SK-N-SH treated with all-trans-retinoic acid at 6 μM for 48 hours (cell line): Measurements from ENCODE around the gene WDR90.
A peak's percentile ranks its signal among the peaks of the same experiment; 100 is the strongest.

Experiments used
- ATAC-seq: fragments of 200-7000 bp; cut with Tn5 transposase; 3 replicates; pipeline ENCODE4 v1.9.1; 2020; ENCODE audit warnings: mild to moderate bottlenecking, moderate library complexity
- ARNTL ChIP-seq: fragments of 450-650 bp; formaldehyde crosslinking; IDR thresholded peaks from 2 replicates; pipeline ENCODE4 v1.5.0; 2020; ENCODE audit warnings: low read depth, mild to moderate bottlenecking, moderate library complexity, borderline replicate concordance
- CSDC2 ChIP-seq: fragments of 250-450 bp; sonication (Bioruptor Pico); IDR thresholded peaks from 2 replicates; pipeline ENCODE4 v1.5.0; 2020; ENCODE audit warnings: mild to moderate bottlenecking, moderate library complexity
- ESRRG ChIP-seq: fragments of 250-450 bp; sonication (Bioruptor Pico); IDR thresholded peaks from 2 replicates; pipeline ENCODE4 v1.6.1; 2021; ENCODE audit warnings: mild to moderate bottlenecking
- GLIS3 ChIP-seq: fragments of 250-450 bp; sonication (Bioruptor Pico); IDR thresholded peaks from 2 replicates; pipeline ENCODE4 v1.5.0; 2020; ENCODE audit warnings: mild to moderate bottlenecking, moderate library complexity
- ISL1 ChIP-seq: fragments of 250-450 bp; sonication (Bioruptor Pico); IDR thresholded peaks from 2 replicates; pipeline ENCODE4 v2.1.2; 2022; ENCODE audit warnings: mild to moderate bottlenecking, moderate library complexity
- PPARA ChIP-seq: fragments of 250-450 bp; sonication (Bioruptor Pico); IDR thresholded peaks from 2 replicates; pipeline ENCODE4 v1.5.0; 2020; ENCODE audit warnings: mild to moderate bottlenecking, borderline replicate concordance
- RARB ChIP-seq: fragments of 250-450 bp; sonication (Bioruptor Pico); IDR thresholded peaks from 2 replicates; pipeline ENCODE4 v1.8.0; 2021; ENCODE audit warnings: mild to moderate bottlenecking, moderate library complexity
- SNAI2 ChIP-seq: fragments of 250-450 bp; sonication (Bioruptor Pico); IDR thresholded peaks from 2 replicates; pipeline ENCODE4 v1.5.0; 2020; ENCODE audit warnings: mild to moderate bottlenecking, moderate library complexity
- TCF4 ChIP-seq: fragments of 250-450 bp; sonication (Bioruptor Pico); IDR thresholded peaks from 2 replicates; pipeline ENCODE4 v1.8.0; 2021; ENCODE audit warnings: mild to moderate bottlenecking, moderate library complexity, borderline replicate concordance
- TOX ChIP-seq: fragments of 250-450 bp; sonication (Bioruptor Pico); IDR thresholded peaks from 2 replicates; pipeline ENCODE4 v1.8.0; 2021; ENCODE audit warnings: mild to moderate bottlenecking, moderate library complexity, borderline replicate concordance
- ZC3H10 ChIP-seq: fragments of 250-450 bp; sonication (Bioruptor Pico); IDR thresholded peaks from 2 replicates; pipeline ENCODE4 v1.5.1; 2021; ENCODE audit warnings: mild to moderate bottlenecking, moderate library complexity
- ZFP3 ChIP-seq: fragments of 250-450 bp; sonication (Bioruptor Pico); IDR thresholded peaks from 2 replicates; pipeline ENCODE4 v1.5.0; 2020; ENCODE audit warnings: mild to moderate bottlenecking, moderate library complexity
- ZFP30 ChIP-seq: fragments of 450-650 bp; formaldehyde crosslinking; IDR thresholded peaks from 2 replicates; pipeline ENCODE4 v1.5.0; 2022; ENCODE audit warnings: mild to moderate bottlenecking, moderate library complexity
- ZNF565 ChIP-seq: fragments of 450-650 bp; formaldehyde crosslinking; conservative IDR thresholded peaks from 2 replicates; pipeline ENCODE4 v1.5.0; 2020; ENCODE audit warnings: low read depth, mild to moderate bottlenecking, moderate library complexity
- ZNF70 ChIP-seq: fragments of 450-650 bp; formaldehyde crosslinking; IDR thresholded peaks from 2 replicates; pipeline ENCODE4 v1.5.0; 2020; ENCODE audit warnings: mild to moderate bottlenecking, moderate library complexity
- ZNF8 ChIP-seq: fragments of 450-650 bp; formaldehyde crosslinking; IDR thresholded peaks from 2 replicates; pipeline ENCODE4 v1.5.0; 2020; ENCODE audit warnings: mild to moderate bottlenecking, moderate library complexity
- TF ChIP-seq, protein P1 (sequence below): fragments of 250-450 bp; sonication (Bioruptor Pico); IDR thresholded peaks from 2 replicates; pipeline ENCODE4 v1.5.1; 2020; ENCODE audit warnings: low read depth, mild to moderate bottlenecking, moderate library complexity
- TF ChIP-seq, protein P2 (sequence below): fragments of 250-450 bp; sonication (Bioruptor Pico); IDR thresholded peaks from 2 replicates; pipeline ENCODE4 v1.8.0; 2020; ENCODE audit warnings: mild to moderate bottlenecking, moderate library complexity, borderline replicate concordance
- TF ChIP-seq, protein P3 (sequence below): fragments of 250-450 bp; sonication (Bioruptor Pico); IDR thresholded peaks from 2 replicates; pipeline ENCODE4 v1.5.1; 2021; ENCODE audit warnings: mild to moderate bottlenecking, moderate library complexity

Gene WDR90

DNA sequence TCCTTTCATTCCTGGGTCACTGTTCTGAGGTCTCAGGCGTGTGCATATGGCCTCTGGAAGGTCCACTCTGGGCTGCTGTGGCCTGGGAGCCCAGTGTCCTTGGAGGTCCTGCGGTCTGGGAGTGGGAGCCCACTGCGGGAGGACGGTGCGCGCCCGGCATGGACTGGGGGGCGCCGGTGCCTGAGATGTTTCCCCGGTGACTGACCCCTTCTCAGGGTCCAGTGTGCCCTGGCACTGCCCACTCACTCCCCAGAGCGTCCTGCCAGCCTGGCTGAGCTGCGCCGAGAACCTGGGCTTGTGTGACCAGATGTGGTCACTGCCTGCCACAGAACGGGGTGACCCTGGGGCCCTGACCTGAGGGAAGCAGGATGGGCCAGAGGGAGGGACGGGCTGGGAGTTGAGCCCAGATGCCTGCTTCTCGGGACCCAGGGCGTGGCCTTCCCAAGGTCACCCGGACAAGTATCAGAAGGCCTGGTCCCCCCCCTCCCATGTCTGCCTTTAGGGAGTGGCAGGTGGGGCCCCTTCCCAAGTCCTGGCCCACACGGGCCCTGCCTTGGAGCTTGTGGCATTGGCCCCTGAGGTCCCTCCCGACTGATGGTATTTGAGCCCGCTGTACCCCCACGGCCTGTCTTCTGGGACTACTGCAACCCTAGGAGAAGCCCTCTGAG is 25.2 kb downstream of the WDR90 start:
- ATAC-seq, result no peak
- TF ChIP-seq TCF4, result no peak
- no peak for TF ChIP-seq ZC3H10
- TF ChIP-seq ZNF70 (CRISPR knock-in tag), result no peak
- TF ChIP-seq PPARA (CRISPR knock-in tag), result no peak
- TF ChIP-seq SNAI2 (CRISPR knock-in tag), result no peak
- TF ChIP-seq RARB, result no peak
- no peak for TF ChIP-seq ISL1 (CRISPR knock-in tag)
- TF ChIP-seq GLIS3 (CRISPR knock-in tag), result no peak
- TF ChIP-seq, protein P1, sequence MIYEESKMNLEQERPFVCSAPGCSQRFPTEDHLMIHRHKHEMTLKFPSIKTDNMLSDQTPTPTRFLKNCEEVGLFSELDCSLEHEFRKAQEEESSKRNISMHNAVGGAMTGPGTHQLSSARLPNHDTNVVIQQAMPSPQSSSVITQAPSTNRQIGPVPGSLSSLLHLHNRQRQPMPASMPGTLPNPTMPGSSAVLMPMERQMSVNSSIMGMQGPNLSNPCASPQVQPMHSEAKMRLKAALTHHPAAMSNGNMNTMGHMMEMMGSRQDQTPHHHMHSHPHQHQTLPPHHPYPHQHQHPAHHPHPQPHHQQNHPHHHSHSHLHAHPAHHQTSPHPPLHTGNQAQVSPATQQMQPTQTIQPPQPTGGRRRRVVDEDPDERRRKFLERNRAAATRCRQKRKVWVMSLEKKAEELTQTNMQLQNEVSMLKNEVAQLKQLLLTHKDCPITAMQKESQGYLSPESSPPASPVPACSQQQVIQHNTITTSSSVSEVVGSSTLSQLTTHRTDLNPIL, result no peak
- TF ChIP-seq ARNTL, result no peak
- no peak for TF ChIP-seq ZNF565 (CRISPR knock-in tag)
- TF ChIP-seq, all 23 proteins: peak for 0

DNA sequence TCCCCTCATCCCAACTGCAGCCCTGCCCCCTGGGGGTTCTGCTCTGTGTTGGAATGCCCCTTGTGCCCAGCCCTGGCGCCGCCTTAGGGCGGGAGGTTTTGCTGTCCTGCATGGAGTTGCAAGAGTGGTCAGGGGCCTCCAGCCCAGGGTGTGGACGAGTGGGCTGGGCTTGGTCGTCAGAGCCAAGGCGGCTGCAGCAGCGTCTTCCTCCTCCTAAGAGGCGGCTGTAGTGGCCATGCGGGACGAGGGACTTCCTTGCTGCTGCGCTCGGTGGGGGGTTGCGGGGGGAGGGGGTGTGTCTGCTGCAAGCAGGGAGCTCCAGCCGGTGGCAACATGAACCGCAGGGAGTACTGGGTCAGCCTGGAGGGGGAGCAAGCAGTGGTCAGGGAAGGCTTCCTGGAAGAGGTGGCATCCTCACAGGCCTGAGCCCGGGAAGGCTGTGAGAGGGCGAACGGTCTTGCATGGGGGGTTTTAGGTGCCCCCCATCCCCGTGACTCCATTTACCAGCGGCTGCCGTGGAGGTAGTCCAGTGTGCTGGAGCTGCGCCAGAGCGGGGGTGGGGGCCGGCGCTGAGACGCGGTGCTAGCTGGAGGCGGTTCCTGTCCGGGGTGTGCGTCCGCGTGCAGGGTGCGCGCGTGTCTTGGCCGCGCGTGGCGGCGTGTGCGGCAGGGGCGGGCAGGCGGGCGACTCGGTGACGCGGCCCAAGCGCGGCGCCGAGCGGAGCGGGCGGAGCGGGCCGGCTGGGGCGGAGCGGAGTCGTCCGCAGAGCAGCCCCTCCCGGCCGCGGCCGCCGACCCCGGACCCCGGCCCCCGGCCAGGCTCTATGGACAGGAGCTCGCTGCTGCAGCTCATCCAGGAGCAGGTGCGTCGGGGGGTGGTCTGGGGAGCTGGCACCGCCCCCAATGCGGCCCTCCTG is 26.1 kb downstream of the WDR90 start, which contains the start of gene RHBDL1:
Gene RHBDL1 (plus strand): TSS at position 704 of the 916 bp plus-strand sequence. CDS start 120 bp downstream, at position 824.
- no peak for ATAC-seq
- TF ChIP-seq CSDC2 (CRISPR knock-in tag), result no peak
- no peak for TF ChIP-seq TOX (CRISPR knock-in tag)
- TF ChIP-seq GLIS3 (CRISPR knock-in tag), result peak; percentile 60; the same call in 1 of the 2 replicates

DNA sequence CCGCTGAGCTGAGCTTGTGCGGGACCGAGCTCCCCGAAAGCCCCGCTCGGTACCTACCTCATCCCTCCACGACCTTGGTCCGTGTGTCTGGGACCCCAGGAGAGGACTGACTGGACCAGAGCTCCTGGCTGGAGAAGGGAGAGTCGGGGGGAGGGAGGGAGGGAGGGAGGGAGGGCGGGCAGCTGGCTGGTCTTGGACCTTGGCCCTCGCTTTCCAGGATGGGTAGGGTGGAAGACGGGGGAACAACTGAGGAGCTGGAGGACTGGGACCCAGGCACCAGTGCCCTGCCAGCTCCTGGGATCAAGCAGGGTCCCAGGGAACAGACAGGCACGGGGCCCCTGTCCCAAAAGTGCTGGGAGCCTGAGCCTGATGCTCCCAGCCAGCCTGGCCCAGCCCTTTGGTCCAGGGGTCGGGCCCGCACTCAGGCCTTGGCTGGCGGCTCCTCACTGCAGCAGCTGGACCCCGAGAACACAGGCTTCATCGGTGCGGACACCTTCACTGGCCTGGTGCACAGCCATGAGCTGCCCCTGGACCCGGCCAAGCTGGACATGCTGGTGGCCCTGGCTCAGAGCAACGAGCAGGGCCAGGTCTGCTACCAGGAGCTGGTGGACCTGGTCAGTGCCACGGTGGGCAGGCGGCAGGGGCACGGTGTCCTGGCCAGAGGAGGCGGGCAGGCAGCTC is 26.9 kb downstream of the WDR90 start:
- ATAC-seq, result no peak
- TF ChIP-seq, protein P1, result no peak
- TF ChIP-seq ZFP3 (CRISPR knock-in tag), result no peak
- TF ChIP-seq, protein P2, sequence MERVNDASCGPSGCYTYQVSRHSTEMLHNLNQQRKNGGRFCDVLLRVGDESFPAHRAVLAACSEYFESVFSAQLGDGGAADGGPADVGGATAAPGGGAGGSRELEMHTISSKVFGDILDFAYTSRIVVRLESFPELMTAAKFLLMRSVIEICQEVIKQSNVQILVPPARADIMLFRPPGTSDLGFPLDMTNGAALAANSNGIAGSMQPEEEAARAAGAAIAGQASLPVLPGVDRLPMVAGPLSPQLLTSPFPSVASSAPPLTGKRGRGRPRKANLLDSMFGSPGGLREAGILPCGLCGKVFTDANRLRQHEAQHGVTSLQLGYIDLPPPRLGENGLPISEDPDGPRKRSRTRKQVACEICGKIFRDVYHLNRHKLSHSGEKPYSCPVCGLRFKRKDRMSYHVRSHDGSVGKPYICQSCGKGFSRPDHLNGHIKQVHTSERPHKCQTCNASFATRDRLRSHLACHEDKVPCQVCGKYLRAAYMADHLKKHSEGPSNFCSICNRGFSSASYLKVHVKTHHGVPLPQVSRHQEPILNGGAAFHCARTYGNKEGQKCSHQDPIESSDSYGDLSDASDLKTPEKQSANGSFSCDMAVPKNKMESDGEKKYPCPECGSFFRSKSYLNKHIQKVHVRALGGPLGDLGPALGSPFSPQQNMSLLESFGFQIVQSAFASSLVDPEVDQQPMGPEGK (CRISPR knock-in tag), result no peak
- no peak for TF ChIP-seq ZNF8 (CRISPR knock-in tag)
- TF ChIP-seq CSDC2 (CRISPR knock-in tag), result no peak
- TF ChIP-seq ZNF565 (CRISPR knock-in tag), result no peak
- no peak for TF ChIP-seq TOX (CRISPR knock-in tag)
- no peak for TF ChIP-seq SNAI2 (CRISPR knock-in tag)
- TF ChIP-seq ARNTL, result no peak
- no peak for TF ChIP-seq RARB

DNA sequence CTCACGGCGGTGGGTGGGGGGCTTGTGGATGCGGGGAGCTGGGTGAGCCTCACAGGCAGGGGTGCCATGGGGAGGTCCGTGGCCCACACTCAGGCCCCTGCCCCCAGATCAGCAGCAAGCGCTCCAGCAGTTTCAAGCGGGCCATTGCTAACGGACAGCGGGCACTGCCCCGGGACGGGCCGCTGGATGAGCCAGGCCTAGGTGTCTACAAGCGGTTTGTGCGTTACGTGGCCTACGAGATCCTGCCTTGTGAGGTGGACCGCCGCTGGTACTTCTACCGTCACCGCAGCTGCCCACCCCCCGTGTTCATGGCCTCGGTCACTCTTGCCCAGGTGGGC is 27.4 kb downstream of the WDR90 start:
- TF ChIP-seq ESRRG (no peak), TOX (CRISPR knock-in tag) (no peak), ARNTL (no peak), ZFP30 (CRISPR knock-in tag) (no peak), ZNF565 (CRISPR knock-in tag) (no peak), TCF4 (no peak), CSDC2 (CRISPR knock-in tag) (no peak), SNAI2 (CRISPR knock-in tag) (no peak), ISL1 (CRISPR knock-in tag) (no peak), ZNF70 (CRISPR knock-in tag) (no peak)
- TF ChIP-seq, protein P3, sequence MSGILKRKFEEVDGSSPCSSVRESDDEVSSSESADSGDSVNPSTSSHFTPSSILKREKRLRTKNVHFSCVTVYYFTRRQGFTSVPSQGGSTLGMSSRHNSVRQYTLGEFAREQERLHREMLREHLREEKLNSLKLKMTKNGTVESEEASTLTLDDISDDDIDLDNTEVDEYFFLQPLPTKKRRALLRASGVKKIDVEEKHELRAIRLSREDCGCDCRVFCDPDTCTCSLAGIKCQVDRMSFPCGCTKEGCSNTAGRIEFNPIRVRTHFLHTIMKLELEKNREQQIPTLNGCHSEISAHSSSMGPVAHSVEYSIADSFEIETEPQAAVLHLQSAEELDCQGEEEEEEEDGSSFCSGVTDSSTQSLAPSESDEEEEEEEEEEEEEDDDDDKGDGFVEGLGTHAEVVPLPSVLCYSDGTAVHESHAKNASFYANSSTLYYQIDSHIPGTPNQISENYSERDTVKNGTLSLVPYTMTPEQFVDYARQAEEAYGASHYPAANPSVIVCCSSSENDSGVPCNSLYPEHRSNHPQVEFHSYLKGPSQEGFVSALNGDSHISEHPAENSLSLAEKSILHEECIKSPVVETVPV (CRISPR knock-in tag), result no peak
- no peak for ATAC-seq
